ENCODE data around the gene PTPRCAP. TPM values are rescaled to one million over a fixed set of nuclear protein-coding genes. Genes with fewer than 3 reads are reported as not detected.

Gene PTPRCAP, protein sequence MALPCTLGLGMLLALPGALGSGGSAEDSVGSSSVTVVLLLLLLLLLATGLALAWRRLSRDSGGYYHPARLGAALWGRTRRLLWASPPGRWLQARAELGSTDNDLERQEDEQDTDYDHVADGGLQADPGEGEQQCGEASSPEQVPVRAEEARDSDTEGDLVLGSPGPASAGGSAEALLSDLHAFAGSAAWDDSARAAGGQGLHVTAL
- 0.22 to 0.33 TPM (median 0.30 TPM) in 5 replicates for total RNA-seq (2022; extraction: Qiagen RNA extraction; ENCODE audit: low read depth)

DNA sequence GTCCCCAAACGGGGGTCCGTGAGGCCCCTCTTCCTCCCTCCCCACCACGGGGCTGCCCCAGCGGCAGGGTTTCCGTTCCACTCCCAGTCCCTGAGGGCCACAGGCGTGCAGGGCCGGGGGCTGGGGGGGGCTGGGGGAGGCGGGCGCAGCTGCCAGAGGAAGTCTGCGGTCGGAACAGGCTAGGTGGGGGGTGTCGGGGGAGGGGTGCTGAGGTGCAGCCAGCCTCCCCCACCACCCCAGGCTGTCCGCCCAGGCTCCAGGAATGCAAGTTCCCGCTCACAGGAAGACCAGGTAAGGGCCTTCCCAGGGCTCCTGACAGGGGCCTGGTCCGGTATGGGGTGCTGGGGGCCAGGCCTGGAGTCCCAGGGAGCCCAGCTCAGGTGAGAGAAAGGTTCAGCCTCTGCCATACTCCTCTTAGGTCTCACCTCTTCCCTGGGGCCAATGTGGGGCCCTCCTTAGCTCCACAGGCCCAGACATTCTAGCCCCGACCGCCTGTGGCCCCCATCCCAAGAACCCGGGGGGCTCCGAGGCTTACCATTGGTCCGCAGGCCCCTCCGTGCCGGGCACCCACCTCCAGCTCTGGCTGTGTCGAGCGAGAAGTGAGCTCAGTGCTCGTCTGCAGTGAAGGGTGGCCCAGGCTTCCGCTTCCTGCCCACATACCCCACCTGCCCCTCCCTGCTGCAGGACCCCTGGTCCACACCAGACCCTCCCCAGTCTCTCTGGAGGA, at the start of gene PTPRCAP:
Gene PTPRCAP, minus strand, starts transcription at position 601 of the 727 bp plus-strand sequence. Its CDS starts 63 bp downstream, at position 538.

DNA sequence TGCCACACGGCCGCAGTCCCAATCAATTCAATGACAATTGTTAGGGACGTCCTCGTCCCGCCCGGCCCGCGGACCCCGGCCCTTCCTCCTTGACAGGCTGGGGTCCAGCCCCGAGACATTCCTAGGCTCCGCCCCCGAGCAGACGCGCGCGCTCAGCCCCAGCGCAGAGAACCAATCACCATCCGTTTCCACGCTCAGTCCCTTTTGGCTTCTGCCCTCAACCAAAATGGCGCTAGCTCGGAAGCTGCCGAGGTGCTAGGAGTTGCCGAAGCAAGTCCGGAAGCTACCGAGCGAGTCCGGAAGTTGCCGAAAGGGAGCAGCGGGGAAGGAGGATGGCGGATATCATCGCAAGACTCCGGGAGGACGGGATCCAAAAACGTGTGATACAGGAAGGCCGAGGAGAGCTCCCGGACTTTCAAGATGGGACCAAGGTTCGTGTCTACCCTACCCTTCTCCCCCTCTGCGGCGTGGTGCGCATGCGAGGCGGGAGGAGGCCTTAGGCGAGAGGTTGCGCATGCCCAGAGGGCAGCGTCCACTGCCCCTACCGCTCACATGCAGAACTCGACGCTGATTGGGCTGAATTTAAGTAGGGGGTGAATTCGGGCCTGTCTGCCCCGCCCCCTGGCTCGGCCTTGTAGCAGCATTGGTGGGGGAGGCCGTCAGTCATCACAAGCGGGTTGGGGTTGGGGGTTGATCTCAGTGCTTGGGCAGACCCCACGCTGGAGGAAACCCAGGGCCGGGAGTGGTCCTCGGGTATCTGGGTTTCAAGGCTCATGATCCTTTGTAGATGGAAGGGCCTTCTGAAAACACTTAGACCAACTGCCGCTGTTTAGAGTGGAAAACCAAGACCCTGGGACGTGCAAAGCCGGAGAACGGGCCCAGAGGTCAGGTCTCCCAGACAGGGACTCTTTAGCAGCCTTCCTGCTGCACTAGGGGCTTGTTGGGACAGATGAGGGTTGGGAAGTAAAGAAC, 45.6 kb upstream of the PTPRCAP start, which contains the start of gene AIP:
Gene AIP, plus strand, starts transcription at position 200 of the 972 bp plus-strand sequence. Its CDS starts 133 bp downstream, at position 333.

DNA sequence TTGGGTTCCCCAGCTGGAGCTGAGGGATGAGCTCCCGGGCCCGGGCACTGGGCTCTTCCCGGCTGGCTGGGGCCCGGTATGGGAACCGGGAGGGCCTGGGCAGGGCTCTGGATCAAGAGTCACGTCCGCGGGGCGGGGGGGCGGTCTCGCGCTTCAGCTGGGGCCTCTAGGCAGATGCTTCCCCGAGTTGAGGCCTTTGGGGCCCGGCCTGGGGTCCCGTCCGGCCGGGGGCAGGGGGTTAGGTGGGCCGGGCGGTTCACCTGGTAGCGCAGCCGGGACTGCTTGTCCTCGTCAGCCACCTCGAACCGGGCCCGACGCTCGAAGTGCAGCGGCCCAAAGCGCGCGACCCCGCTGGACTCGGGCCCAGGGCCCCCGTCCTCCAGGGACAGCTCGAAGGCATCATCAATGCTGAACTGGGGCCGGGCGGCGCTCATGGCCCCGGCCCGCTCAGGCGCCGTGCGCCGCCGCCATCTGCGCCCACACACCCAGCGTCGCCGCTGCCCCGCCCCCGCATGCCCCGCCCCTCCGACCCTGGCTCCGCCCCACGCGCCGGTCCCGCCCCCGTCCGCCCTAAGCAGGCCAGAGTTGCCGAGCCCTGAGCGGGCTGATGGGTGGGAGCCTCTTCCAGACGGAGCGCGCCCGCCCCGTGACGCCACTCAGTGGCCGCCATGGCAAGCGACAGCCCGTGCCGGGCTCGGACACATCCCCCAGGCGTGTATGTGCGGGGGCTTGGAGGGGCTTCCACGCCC, 31.5 kb upstream of the PTPRCAP start, which contains the start of gene TMEM134:
Gene TMEM134, minus strand, starts transcription at position 493 of the 749 bp plus-strand sequence. Its CDS starts 59 bp downstream, at position 434.

DNA sequence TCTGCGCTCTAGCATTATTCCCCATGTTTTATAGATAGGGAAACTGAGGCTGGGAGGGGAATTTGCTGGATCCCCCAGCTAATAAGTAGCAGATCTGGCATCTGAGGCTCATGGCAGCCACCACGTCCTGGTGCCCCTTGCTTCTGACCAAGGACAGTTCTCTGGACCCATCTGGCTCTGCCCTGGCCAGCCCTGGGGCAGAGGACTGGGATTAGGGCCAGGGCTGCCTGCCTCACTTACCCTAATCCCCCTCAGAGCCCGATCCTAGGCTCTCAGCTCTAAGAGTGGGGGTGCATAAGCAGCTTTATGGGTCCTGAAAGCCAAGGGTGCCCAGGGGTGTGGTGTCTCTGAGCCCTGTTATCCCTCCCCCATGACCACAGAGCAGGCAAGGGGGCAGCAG, 17.6 kb upstream of the PTPRCAP start, which contains the start of gene CABP4:
Gene CABP4, plus strand, starts transcription at position 301 of the 400 bp plus-strand sequence. Its CDS starts 70 bp downstream, at position 371.

DNA sequence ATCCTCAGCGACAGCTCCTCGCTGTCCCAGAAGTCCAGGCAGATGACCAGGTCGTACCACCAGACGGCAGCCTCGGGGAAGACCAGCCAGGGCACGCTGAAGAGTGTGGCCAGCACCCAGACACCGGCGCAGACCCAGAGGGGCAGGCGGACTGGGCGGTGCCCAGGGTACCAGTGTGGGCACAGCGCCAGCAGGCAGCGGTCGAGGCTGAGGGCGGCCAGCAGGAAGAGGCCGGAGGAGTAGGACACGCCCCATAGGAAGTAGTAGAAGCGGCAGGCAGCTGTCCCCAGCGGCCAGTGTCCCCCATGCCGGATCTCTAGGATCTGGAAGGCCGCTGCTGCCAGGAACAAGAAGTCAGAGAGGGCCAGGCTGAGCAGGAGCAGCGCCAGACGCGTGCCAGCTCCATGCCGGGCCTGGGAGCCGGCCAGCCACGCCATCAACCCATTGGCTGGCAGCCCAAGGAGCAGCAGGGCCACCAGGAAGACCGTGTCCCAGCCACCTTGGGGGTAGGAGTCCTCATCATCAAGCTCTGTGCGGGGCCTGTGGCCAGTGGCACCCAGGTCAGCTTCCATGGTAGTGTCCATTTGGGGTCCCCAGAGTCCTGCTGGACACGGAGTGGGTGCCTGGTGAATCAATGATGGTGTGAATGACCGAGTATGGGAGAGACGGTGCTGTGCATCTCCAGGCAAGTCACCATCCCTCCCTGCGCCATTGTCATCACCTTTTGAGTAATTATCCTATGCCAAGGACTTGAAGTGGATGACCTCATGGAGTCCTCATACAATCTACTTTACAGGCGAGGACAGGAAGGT, 14.9 kb upstream of the PTPRCAP start, which contains the start of gene GPR152:
Gene GPR152, minus strand, starts transcription at position 589 of the 812 bp plus-strand sequence. Its CDS starts 5 bp downstream, at position 584.

DNA sequence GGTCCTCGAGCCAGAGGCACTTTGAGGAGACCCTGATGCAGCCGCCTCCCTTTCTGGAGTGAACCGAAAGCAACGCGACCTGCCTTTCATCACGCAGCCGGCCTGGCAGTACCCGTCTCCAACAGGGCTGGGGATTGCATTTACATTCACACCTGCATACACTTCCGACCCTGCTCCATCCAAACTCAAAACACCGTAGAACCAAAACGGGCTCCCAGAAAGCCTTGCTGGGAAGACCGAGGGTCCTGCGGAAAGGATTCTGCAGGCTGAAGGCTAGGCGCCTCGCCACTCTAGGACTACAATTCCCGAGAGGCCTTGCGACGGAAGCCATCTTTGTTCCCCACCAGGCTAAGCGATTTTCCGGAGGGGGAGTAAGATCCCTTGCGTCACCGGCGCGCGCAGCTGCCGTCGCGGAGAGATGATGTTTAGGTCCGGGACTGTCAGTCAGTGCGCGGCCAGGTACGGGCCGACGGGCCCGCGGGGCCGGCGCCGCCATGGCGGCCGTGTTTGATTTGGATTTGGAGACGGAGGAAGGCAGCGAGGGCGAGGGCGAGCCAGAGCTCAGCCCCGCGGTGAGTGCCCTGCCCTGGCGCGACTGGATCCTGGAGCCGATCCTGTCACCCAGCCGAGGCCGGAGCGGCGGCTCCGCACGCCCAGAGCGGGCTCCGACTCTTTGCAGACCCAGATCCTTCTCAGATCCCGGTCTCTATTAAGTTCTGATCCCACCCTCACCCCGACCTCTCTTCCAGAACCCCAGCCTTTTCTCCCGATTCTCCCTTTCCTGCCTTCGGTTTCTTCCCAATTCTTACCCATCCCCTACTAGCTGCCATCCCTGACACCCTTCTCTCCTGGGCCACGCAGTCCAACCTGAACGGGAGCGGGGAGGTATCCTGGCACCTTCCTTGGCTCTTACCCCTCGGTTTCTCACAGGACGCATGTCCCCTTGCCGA, 9.2 kb downstream of the PTPRCAP start, which contains the start of gene RPS6KB2:
Gene RPS6KB2, plus strand, starts transcription at position 443 of the 950 bp plus-strand sequence. Its CDS starts 52 bp downstream, at position 495.

DNA sequence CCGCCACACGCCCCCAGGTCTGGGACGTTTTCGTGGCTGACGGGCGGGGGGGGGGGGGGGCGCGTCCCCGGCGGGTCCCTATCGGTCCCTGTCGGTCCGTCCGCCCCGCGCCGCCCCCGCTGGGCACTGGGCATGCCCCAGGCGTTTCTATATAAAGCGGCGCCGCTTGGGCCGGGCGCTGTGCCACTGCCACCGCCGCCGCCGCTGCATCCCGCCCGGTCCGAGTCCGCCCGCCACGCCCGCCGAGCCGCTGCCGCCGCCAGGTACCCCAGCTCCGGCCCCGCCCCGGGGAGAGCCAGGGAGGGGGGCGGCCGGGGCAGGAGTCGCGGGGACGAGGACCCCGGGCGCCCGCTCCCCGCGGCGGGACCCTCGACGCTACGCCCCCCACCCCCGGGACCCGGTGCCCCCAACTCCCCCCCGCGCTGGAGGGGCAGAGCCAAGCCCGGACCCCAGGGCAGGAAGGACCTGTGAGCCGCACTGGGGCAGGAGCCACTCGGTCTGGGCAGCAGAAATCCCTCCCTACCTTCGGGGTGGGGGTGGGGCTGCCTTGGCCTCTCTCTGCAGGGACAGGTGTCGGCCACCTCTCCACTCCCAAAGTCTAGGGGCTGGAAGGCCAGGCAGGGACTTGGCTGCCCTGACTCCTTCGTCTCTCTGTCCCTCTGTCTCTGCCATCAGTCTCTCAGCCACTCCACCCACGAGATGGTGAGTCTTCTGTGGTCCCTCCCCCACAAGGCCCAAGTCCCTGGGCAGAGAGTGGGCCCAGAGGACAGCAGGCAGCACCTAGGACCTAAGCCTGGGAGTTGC, 21.8 kb downstream of the PTPRCAP start, which contains the start of gene CARNS1:
Gene CARNS1, plus strand, starts transcription at position 178 of the 804 bp plus-strand sequence. Its CDS starts 522 bp downstream, at position 700.

DNA sequence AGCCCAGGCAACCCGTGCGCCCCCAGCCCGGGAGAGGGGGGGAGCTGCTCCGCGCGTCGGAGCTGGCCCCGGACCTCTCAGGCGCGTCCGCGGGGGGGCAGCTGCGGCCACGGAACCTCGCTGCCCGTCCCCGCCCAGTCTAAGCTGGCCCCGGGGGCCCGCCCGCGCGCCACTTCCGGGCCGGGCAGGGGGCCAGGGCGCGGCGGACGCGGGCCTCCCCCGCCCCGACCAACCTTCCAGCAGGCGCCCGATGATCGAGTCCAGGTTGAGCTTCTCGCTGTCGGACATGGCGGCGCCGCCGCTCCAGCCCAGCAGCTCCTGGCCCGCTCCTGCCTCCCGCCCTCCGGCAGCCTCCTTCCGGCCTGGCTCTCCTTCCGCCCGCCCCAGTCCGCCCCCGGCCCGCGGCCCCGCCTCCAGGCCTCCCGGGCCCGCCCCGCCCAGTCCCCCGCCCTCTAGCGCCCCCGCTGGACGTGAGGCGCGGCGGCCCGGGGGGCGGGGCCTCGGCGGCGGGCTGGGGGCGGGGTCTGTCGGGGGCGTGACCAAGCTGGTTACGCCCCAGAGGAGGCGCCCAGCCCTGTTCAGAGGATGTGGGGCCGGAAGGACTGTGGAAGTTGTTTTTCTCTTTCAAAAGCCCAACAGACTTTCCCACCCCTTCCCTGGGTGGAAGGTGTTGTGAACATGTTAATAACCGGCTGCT, 35.8 kb downstream of the PTPRCAP start, which contains the start of gene PPP1CA:
Gene PPP1CA, minus strand, starts transcription at position 364 of the 697 bp plus-strand sequence. Its CDS starts 76 bp downstream, at position 288.

DNA sequence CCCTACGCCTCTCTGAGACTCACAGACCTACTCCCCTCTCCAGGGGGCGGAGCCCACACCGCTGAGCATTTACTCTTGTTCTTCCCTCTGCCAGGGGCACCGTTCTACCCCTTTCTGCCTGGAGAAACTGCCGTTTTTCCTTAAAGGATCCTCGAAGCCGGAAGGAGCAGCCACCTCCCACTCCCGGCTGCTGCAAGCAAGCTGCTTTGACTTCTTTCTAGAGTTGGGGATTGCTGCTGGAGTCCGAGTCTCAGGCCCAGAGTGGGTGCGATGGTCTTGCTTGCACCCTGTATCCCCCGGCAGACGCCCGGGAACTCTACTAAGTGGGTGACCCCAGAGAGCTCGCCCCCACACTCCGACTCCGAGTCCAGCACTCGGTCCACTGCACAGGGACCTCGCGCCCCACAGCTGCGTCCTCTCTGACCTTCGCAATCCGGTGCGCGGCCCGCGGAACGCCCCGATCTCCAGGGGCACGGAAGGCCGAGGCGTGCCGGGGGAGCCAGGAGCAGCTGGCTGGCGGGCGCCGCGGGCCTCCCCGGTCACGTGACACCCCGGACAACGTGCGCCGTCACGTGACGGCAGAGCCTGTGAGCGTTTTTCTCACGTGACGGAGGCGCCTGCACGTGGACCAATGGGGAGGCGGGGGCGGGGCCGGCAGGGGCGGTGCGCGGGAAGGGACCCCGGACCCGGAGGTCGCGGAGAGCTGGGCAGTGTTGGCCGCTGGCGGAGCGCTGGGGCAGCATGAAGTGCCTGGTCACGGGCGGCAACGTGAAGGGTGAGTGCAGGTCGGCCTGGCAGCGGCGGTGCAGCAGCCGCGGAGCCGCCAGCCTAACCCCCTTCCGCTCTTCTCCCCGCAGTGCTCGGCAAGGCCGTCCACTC, 45.9 kb downstream of the PTPRCAP start, which contains the start of gene RAD9A:
Gene RAD9A, plus strand, starts transcription at position 683 of the 879 bp plus-strand sequence. Its CDS starts 59 bp downstream, at position 742.

Other genes with a start within 250 kb of the PTPRCAP start
- gene GRK2, start 171.2 kb downstream of the PTPRCAP start, total RNA-seq (2022; extraction: Qiagen RNA extraction; ENCODE audit: low read depth), result 26.2 to 41.9 TPM (median 37.9 TPM) in 5 replicates
- gene ANKRD13D, start 148.4 kb downstream of the PTPRCAP start, total RNA-seq (2022; extraction: Qiagen RNA extraction; ENCODE audit: low read depth), result 18.9 to 30.0 TPM (median 26.2 TPM) in 5 replicates
- gene SSH3, start 134.2 kb downstream of the PTPRCAP start, total RNA-seq (2022; extraction: Qiagen RNA extraction; ENCODE audit: low read depth), result 14.9 to 26.6 TPM (median 24.6 TPM) in 5 replicates
- 196 to 260 TPM (median 237 TPM) in 5 replicates for gene POLD4, start 84.1 kb downstream of the PTPRCAP start, total RNA-seq (2022; extraction: Qiagen RNA extraction; ENCODE audit: low read depth)
- gene CLCF1, start 64.1 kb downstream of the PTPRCAP start, total RNA-seq (2022; extraction: Qiagen RNA extraction; ENCODE audit: low read depth), result 40.0 to 52.6 TPM (median 45.1 TPM) in 5 replicates
- gene RAD9A, start 45.7 kb downstream of the PTPRCAP start, total RNA-seq (2022; extraction: Qiagen RNA extraction; ENCODE audit: low read depth), result 21.5 to 36.9 TPM (median 32.9 TPM) in 5 replicates
- 270 to 307 TPM (median 296 TPM) in 5 replicates for gene PPP1CA, start 35.8 kb downstream of the PTPRCAP start, total RNA-seq (2022; extraction: Qiagen RNA extraction; ENCODE audit: low read depth)
- 0.13 to 0.17 TPM (median 0.14 TPM) in 4 of 5 replicates, not detected in the other for gene TBC1D10C, start 33.6 kb downstream of the PTPRCAP start, total RNA-seq (2022; extraction: Qiagen RNA extraction; ENCODE audit: low read depth)
- gene CARNS1, start 22.0 kb downstream of the PTPRCAP start, total RNA-seq (2022; extraction: Qiagen RNA extraction; ENCODE audit: low read depth), result 0.08 to 0.20 TPM (median 0.13 TPM) in 5 replicates
- 39.7 to 51.6 TPM (median 50.4 TPM) in 5 replicates for gene RPS6KB2, start 9.2 kb downstream of the PTPRCAP start, total RNA-seq (2022; extraction: Qiagen RNA extraction; ENCODE audit: low read depth)
- gene CORO1B, start 5.8 kb upstream of the PTPRCAP start, total RNA-seq (2022; extraction: Qiagen RNA extraction; ENCODE audit: low read depth), result 45.4 to 58.5 TPM (median 55.9 TPM) in 5 replicates
- gene GPR152, start 15.0 kb upstream of the PTPRCAP start, total RNA-seq (2022; extraction: Qiagen RNA extraction; ENCODE audit: low read depth), result 0.08 TPM in 1 of 5 replicates, not detected in the others
- not detected in 5 replicates for gene CABP4, start 17.7 kb upstream of the PTPRCAP start, total RNA-seq (2022; extraction: Qiagen RNA extraction; ENCODE audit: low read depth)
- 40.8 to 73.9 TPM (median 62.8 TPM) in 5 replicates for gene TMEM134, start 31.6 kb upstream of the PTPRCAP start, total RNA-seq (2022; extraction: Qiagen RNA extraction; ENCODE audit: low read depth)
- gene AIP, start 45.3 kb upstream of the PTPRCAP start, total RNA-seq (2022; extraction: Qiagen RNA extraction; ENCODE audit: low read depth), result 42.9 to 51.5 TPM (median 47.9 TPM) in 5 replicates
- 30.3 to 60.6 TPM (median 48.4 TPM) in 5 replicates for gene PITPNM1, start 67.7 kb upstream of the PTPRCAP start, total RNA-seq (2022; extraction: Qiagen RNA extraction; ENCODE audit: low read depth)
- 60.3 to 99.6 TPM (median 91.5 TPM) in 5 replicates for gene CDK2AP2, start 70.5 kb upstream of the PTPRCAP start, total RNA-seq (2022; extraction: Qiagen RNA extraction; ENCODE audit: low read depth)
- gene CABP2, start 85.8 kb upstream of the PTPRCAP start, total RNA-seq (2022; extraction: Qiagen RNA extraction; ENCODE audit: low read depth), result not detected in 5 replicates
- gene GSTP1, start 146.1 kb upstream of the PTPRCAP start, total RNA-seq (2022; extraction: Qiagen RNA extraction; ENCODE audit: low read depth), result 1,410 to 1,790 TPM (median 1,699 TPM) in 5 replicates
- 131 to 152 TPM (median 143 TPM) in 5 replicates for gene NDUFV1, start 169.3 kb upstream of the PTPRCAP start, total RNA-seq (2022; extraction: Qiagen RNA extraction; ENCODE audit: low read depth)
- 7.1 to 14.7 TPM (median 12.2 TPM) in 5 replicates for gene NUDT8, start 192.3 kb upstream of the PTPRCAP start, total RNA-seq (2022; extraction: Qiagen RNA extraction; ENCODE audit: low read depth)
- gene TBX10, start 202.1 kb upstream of the PTPRCAP start, total RNA-seq (2022; extraction: Qiagen RNA extraction; ENCODE audit: low read depth), result not detected in 5 replicates
- gene ACY3, start 213.0 kb upstream of the PTPRCAP start, total RNA-seq (2022; extraction: Qiagen RNA extraction; ENCODE audit: low read depth), result 0.62 to 2.0 TPM (median 1.2 TPM) in 5 replicates
- gene ALDH3B2, start 236.9 kb upstream of the PTPRCAP start, total RNA-seq (2022; extraction: Qiagen RNA extraction; ENCODE audit: low read depth), result not detected in 5 replicates